ENCODE results near the gene MAP4K5.

MAP4K5 gene

DNA sequence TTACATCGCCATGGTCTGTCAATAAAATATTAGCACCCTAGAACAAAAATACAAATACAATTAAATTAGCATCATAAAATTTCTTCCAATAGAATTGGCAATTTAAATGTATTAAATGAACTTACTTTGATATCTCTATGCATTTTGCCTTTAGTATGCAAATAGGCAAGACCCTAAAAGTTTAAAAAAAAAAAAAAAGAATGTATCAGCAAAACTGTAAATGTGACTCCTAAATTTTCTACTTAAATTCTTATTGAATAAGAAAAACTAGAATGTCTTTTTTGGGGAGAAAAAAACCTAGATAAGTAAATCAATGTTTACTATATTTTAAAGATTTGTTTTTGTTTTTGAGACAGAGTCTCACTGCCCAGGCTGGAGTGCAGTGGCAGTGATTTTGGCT, 56.2 kb downstream of the MAP4K5 start:
- no peak for DNase-seq (ENCODE audit: low read depth in 2 of 2)

DNA sequence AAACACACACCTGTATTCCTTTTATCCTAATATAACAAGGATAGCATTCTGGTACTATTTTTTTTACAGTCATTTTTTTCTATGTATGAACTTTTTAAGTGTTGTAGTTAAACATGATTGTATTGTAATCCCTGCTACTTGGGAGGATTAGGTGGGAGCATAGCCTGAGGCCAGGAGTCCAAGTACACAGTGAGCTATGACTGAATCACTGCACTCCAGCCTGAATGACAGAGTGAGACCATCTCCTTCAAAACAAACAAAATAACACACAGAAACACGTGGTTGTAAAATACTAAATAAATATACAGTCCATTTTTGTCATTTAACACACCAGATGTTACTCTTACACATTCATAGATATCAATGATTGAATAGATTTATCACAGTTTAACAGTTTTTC, 56.9 kb downstream of the MAP4K5 start:
- DNase-seq (ENCODE audit: low read depth in 2 of 2): no peak

DNA sequence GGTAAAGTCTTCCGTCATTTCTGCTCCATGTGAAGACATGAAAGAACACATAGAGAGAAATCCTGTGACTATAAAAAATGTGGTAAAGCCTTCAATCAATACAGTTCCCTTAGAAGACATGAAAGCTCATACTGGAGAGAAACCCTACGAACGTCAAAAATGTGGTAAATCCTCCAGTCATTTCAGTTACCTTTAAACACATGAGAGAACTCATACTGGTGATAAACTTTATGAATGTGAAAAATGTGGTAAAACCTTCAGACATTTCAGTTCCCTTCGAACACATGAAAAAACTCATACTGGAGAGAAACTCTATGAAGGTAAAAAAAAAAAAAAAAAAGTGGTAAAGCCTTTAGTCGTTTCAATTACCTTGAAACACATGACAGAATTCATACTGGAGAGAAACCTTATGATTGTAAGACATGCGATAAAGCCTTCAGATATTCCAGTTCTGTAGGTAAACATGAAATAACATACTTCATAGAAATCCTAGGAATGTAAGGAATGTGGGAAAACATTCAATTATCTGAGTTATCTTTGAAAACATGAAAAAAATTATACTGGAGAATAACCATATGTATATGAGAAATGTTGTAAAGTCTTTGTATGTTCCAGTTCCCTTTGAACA, 60.4 kb downstream of the MAP4K5 start:
- no peak for DNase-seq (ENCODE audit: low read depth in 2 of 2)

DNA sequence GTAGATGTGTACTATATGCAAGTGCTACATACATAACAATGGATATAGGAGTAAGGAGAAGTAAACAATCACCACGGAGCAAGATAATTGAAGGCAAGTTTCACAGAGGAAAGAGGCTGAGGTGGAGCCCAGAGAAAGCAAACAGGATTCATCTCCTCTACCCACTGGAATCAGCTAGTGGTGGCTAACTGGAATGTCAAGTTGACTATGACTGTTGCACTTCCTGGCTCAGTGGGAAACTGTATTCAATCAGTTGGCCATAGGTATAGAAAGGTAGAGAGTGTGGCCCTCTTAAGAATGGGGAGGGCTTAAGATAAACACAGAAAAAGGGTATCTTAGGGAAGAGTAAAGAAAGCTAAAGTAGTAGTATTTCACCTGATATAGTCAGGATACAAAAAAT, 62.4 kb downstream of the MAP4K5 start:
- no peak for DNase-seq (ENCODE audit: low read depth in 2 of 2)

DNA sequence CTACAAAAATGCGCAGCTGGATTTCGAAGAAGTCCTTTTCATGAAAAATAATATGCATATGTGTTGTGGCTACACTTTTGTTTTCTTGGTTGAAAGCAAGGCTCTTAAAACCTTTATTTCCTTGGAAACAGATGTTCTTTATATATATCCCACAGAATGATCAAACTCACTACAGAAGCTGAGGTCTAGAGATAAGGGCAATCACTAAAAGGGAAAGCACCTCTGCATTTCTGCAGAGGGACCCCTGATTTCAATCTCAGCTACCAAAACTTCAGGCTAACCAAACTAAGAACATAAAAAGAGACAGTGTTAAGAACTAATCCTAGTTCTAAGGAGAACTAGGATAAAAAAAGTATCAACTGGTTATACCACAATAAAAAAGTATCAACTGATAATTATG, 70.3 kb downstream of the MAP4K5 start:
- DNase-seq (ENCODE audit: low read depth in 2 of 2): no peak

DNA sequence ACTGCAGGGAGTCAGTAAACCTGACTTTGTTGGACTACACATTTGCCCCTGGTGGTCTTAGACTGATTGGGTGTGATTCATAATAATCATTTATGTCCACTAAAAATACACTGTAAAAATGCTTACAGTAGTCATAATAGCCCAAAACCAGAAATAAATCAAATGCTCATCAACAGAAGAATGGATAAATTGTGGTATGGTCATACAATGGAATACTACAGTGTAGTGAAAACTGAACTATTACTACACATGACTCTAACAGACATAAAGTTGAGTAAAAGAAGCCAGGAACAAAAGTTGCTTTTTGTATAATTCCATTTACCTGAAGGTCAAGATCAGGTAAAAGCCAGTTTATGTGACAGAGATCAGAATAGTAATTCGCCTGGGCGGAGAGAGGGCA, 78.5 kb downstream of the MAP4K5 start:
- no peak for DNase-seq (ENCODE audit: low read depth in 2 of 2)

DNA sequence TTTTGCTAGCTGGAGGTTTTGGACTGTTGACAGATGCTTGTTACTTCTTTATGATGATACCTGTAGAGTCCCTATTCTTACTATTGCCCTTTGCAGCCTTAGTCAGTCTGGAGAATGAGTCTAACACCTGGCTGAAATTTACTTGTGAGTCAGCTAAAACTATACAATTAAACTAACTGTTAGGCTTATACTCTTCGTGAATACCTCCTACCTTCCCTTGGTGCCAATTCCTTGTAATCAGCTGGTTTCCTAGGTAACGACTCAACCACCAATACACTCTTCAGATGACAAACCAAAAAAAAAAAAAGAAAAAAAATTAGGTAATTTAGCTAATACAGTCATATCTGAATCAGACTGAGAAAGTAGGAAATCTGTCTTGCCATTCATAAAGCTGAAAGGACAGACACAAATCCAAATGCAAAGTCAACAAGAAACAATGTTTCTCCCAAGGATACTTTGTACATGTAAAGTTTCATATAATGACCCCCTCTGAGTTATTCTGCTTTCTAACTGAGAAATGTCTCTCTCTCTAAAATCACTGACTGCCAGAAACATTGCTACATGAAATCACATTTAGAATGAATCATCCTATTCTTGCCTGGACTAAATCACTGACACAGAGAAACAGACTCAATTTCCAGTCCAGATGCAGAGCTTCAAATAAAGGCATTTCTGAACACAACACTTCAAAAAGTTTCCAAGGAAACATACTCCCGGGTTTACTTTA, 79.2 kb downstream of the MAP4K5 start:
- DNase-seq (ENCODE audit: low read depth in 2 of 2): no peak

DNA sequence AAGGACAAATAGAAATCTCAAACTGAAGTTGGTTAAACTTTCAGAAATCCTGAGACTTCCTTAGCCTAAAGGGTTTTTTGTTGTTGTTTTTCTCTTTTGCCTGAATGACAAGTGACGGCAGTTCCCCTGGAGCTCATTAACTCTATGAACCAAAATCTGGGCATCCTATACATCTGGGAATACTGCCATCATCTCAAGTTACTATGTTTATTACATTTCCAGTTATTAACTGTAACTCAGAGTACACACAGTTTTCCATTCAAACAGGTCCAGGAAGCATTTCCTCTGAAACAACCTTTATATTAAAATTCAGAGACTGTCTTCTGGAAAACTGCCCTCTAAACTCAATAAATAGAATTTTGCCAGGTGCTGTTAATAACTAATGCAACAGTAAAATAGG, 80.1 kb downstream of the MAP4K5 start:
- DNase-seq (ENCODE audit: low read depth in 2 of 2): no peak

DNA sequence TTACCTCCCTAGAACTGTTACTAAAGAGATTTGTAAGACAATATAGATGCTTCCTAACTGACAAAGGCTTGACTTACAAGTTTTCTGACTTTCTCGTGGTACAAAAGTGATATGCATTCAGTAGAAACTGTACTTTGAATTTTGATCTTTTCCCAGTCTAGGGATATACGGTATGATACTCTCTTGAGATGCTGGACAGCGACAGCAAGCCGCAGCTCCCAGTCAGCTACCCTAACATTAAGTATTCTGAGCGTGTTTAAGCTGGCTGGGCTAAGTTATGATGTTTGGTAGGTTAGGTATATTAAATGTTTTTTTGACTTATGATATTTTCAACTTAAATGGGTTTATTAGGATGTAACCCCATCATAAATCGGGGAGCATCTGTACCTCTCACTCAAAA, 80.5 kb downstream of the MAP4K5 start:
- DNase-seq (ENCODE audit: low read depth in 2 of 2): no peak

DNA sequence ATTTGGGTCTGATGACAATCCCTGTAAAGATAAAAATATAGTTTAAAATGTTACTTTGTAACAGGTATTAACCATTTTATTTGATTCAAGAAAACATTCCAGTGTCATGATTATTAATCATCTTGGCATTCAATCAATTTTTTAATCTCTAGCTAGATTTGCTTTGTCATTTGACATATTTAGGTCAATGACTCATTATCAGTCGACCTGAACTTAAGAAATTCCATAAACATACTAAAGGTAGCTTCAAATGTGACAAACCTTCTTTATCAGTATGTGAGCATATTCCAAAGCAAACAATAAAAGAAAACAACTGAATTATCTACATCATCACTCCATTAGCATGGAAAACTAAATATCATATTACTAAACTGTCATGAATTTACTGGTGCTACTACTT, 84.9 kb downstream of the MAP4K5 start:
- DNase-seq (ENCODE audit: low read depth in 2 of 2): no peak

DNA sequence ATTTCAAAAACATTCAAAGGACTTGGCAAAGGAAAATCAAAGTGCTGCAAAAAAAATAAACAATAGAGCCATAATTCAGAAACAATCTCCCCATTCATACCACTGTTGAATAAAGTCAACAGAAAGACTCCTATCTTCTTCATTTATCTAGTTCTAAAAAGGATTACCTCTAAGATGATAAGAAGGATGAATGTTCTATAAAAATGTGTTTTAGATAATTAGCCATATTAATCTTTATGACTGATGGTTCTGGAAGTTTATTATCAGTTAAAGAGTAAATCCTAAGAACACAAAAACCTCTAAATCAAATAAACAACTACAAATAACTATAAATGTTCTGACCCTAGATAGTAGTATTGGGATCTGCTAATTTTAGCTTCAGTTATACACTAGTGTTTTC, 97.8 kb downstream of the MAP4K5 start:
- DNase-seq (ENCODE audit: low read depth in 2 of 2): no peak

DNA sequence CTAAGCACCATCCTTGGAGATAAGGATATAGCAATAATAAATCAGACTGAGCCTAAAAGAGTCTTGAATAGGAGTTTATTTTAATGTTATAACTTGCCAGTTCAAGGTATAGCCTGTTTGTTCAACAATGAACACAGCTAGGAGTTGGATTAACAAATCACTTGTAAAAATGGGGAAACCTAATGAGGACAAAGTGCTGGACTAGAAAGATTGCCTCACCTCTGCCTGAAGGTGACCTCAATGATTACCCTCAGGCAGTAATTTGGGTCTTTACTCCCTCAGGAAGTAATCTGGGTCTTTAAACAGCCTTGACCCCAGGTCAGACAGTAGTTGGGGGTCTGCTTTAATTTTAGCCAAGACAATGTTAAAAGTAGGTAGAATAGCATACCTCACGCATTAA, 100.2 kb downstream of the MAP4K5 start:
- no peak for DNase-seq (ENCODE audit: low read depth in 2 of 2)

DNA sequence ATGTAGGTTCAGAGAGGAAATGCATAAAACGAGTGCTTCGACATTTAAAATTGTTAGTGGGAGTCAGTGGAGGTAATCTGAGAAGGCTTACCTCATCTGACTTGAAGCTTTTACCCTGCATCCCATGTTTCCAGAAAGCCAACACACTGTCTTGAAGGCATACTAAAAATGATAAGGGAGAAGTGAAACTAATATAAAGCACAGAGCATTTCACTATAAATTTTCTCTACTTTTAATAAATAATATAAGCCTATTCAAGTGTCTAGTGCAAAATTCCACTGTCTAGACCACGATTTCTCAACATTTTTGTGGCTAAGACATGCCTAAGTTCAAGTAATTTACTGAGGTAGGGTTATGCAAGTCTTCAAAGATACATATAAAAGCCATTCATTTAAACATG, 106.6 kb downstream of the MAP4K5 start:
- no peak for DNase-seq (ENCODE audit: low read depth in 2 of 2)

DNA sequence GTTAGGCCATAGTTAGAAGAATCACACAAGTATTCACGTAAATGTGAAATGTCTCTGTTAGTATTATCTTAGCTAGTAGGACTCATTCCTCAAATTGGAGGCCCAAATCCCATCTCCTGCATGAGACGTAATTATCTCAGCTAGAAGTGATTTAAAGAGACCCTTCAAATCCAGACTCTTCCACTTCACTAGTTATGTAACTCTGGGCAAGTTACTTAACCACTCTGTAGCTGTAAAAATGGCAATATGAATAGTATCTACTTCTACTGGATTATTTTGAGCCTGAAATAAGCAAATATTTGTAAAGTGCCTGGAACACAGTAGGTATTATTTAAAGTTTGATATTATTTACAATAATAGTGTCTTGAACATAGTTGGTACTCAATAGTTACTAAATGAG, 107.3 kb downstream of the MAP4K5 start:
- DNase-seq (ENCODE audit: low read depth in 2 of 2): no peak

DNA sequence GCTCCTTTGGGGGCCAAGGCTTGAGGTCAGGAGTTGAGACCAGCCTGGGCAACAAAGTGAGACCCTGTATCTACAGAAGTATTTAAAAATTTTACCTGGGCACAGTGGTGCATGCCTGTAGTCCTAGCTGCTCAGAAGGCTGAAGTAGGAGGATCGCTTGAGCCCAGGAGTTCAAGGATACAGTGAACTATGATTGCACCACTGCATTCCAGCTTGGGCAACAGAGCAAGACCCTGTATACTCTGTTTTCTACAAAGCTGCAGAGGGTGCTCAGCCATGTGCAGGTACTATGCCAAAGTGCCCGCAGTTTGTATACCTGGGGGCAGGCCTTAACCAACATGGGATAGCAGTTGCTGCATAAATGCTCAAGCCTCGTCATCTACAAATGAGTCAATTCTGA, 108.8 kb downstream of the MAP4K5 start:
- no peak for DNase-seq (ENCODE audit: low read depth in 2 of 2)

DNA sequence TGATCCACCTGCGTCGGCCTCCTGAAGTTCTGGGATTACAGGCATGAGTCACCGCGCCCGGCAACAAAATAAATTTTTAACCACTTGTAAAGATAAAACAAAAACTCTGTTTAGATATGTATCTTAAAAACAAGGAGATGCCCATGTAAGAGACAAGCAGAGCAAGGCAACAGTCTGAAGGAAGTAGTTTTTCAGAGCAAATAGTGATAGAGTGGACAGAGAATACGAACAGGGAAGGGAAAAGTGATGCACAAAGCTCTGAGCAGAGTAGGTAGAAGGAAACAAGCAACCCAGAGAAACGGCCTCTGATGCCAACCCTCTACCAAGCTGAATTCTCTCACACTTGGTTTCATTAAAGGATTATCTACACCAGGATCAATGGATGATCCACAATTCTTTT, 110.9 kb downstream of the MAP4K5 start:
- DNase-seq (ENCODE audit: low read depth in 2 of 2): no peak

DNA sequence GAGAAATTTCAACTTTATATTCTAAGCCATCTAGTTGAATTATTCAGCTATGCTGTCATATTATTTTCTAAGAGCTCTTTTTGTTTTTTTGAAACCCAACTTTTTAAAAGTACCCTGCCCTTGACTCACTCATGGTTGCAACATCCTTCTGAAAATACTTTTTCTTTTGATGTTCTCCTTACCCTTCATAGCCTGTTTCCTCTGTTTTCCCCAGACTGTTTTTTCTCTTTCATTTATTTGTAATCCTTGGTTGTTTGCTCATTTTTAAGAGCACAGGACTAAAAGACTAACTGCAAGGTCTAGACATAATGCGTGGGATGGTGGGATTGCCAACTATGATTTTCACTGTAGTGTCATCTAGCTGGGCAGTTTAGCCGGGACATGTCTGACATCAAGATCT, 114.5 kb downstream of the MAP4K5 start:
- DNase-seq (ENCODE audit: low read depth in 2 of 2): no peak

DNA sequence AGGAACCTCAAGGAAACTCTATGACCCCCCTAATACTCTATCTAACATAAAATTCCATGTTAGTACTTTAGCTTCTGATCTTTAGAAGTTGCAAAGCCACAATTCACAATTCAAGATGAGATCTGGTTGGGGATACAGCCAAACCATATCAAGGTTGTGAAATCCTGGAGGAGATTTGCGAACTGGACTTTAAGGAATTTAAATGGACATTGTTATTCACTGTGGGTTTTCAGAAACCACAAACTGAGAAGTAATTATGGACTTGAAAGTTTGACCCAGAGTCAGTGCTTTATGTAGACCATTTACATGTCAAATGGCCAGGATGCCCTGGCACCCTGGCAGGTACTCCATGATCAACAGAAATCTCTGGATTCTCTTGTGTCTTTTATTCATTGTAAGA, 121.4 kb downstream of the MAP4K5 start:
- no peak for DNase-seq (ENCODE audit: low read depth in 2 of 2)

DNA sequence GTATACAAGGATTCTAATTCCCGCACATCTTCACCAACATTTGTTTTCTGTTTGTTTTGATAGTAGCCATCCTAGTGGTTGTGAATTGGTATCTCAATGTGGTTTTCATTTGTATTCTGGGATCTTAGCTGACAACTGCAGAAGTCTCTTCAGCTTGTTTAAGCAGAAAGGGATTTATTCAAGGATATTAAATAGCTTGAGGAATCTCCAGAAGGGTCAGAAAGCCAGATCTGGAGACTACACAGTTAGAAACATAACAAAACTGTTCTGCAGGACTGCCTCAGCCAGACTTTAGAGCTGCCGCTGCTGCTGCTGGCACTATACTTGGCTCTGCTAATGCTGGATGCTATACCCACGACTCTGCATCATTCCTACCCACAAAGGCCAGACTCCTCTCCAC, 122.3 kb downstream of the MAP4K5 start:
- no peak for DNase-seq (ENCODE audit: low read depth in 2 of 2)

DNA sequence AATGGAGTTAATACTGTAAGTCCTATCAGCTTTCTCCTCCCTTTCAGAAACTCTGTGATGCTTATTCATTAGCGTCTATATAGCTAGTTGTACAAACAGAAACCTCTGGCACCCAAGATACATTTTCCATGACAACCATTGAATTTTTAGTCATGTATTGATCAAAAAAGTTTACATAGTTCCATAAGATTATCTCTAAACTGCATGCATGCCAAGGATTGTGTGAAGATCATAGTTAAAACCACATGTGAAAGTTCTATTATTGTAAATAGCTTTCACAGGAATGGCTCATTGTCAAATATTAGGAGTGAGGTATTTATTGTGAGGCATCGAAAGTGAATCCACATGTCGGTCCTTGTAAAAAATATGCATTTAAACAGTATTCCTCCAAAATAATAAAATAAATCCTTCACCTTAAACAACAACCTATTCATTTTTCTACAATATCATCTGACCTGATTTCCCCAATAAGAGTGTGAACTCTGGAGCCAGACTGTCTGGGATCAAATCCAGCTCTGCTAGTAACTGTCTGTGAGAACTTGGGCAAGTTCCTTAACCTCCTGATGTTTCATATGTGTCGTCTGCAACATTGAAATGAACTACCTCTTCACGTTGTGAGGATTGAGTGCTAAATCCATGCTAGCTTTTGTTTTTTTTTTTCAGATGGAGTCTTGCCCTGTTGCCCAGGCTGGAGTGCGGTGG, 125.1 kb downstream of the MAP4K5 start:
- no peak for DNase-seq (ENCODE audit: low read depth in 2 of 2)

DNA sequence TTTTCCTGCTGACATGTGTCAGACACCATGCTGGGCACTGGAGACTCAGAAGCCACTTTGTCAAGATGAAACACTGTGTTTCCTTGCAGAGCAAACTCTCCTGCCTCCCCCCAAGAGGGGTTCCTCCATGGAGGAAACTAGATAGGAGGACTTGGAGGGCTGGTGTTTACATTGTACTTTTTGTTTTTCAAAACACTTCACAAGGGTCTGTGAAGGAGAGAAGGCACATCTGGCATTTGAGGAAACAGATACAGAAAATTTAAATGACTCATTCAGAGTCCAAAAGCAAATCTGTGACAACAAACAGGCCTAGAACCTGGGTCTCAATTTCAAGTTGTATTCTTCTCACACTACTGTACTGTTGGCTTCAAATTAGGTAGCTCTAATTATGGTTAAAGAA, 128.9 kb downstream of the MAP4K5 start:
- DNase-seq (ENCODE audit: low read depth in 2 of 2): no peak

DNA sequence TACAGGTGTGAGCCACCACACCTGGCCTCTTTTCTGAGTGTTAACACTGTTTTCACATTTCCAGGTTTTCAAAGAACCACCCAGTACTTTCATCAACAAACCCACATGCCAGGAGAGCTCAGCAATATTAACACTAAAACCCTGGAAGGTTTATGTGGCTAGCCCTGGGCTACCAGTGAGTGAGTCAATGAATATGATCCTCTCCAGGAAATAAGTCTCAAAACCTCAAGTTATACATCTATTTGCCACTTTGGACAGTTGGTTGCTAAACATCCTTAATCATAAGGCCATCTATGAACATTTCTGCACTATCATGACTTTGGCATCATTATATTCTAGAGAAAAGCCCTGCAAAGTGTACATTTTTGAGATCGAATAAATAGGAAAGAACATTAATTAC, 129.4 kb downstream of the MAP4K5 start:
- DNase-seq (ENCODE audit: low read depth in 2 of 2): no peak

DNA sequence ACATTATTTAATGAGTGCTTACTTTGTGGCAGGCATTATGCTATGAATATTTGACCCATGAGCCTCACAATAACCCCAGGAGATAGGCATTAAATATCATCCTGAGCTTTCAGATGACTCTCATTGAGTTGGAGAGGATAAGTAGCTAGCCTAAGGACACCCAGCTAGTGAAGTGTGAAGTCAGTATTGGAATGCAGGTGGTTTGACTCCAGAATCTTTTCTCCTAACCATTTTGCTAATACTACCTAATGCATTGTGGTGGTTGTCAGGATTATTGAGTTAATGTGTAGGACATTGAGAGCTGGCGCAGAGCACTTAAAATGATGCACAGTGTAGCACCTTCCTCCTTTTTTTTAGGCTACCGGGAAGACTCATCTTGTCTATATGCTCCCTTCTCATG, 131.9 kb downstream of the MAP4K5 start:
- DNase-seq (ENCODE audit: low read depth in 2 of 2): no peak
